ENCODE results near the gene KRTAP5-2.

KRTAP5-2 gene

GRCh38 chr11:1563149-1563638 is 34.9 kb downstream of the KRTAP5-2 start:
- TF ChIP-seq CTCF (IDR thresholded peaks at IDR 0.05; ENCODE audit: insufficient read depth, missing control alignments) = no peak
- FAIRE-seq = no peak

GRCh38 chr11:1562469-1563148 is 35.5 kb downstream of the KRTAP5-2 start:
- no peak for DNase-seq (ENCODE audit: insufficient read length, low spot score)
- TF ChIP-seq CTCF (IDR thresholded peaks at IDR 0.05; ENCODE audit: insufficient read depth, missing control alignments) = no peak
- FAIRE-seq = no peak

More at GRCh38 chr11:1563149-1563638, 34.9 kb downstream of the KRTAP5-2 start:
- no peak for DNase-seq (ENCODE audit: insufficient read length, low spot score)

- FAIRE-seq = no peak
Measured at GRCh38 chr11:1561955-1562354, 36.1 kb downstream of the KRTAP5-2 start.

GRCh38 chr11:1561266-1561665 is 36.8 kb downstream of the KRTAP5-2 start:
- no peak for TF ChIP-seq CTCF (IDR thresholded peaks at IDR 0.05; ENCODE audit: insufficient read depth, missing control alignments)
- DNase-seq (ENCODE audit: insufficient read length, low spot score) (no peak), FAIRE-seq (no peak)

More at GRCh38 chr11:1561955-1562354, 36.1 kb downstream of the KRTAP5-2 start:
- DNase-seq (ENCODE audit: insufficient read length, low spot score) = no peak
- TF ChIP-seq CTCF (IDR thresholded peaks at IDR 0.05; ENCODE audit: insufficient read depth, missing control alignments) = no peak

GRCh38 chr11:1560649-1561251 is 37.3 kb downstream of the KRTAP5-2 start:
- DNase-seq (ENCODE audit: insufficient read length, low spot score) (no peak), FAIRE-seq (no peak)
- no peak for TF ChIP-seq CTCF (IDR thresholded peaks at IDR 0.05; ENCODE audit: insufficient read depth, missing control alignments)

GRCh38 chr11:1560002-1560648 is 38.0 kb downstream of the KRTAP5-2 start:
- no peak for FAIRE-seq
- no peak for TF ChIP-seq CTCF (IDR thresholded peaks at IDR 0.05; ENCODE audit: insufficient read depth, missing control alignments)
- DNase-seq (ENCODE audit: insufficient read length, low spot score) = no peak

Measured in D721Med (cell line).